ENCODE measurements around the gene SH2D7.

Gene SH2D7

DNA sequence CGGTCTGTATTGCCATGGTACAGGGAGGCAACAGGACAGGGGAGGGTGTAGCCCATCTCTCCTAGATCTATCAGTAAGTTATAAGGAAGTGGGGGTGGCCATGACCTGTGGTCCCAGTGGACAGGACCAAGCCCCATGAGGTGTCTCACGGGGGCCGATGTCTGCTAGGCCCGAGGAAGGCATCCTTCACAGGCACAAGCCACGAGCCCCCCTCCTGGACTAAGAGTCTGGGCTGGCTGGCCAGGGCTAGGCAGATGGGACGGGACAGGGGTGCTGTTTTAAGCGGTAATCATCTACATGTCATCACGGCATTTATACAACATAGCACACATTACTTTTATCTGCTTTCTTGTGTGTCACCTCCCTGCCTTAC, 12.3 kb upstream of the SH2D7 start:
- TF ChIP-seq, protein P1, sequence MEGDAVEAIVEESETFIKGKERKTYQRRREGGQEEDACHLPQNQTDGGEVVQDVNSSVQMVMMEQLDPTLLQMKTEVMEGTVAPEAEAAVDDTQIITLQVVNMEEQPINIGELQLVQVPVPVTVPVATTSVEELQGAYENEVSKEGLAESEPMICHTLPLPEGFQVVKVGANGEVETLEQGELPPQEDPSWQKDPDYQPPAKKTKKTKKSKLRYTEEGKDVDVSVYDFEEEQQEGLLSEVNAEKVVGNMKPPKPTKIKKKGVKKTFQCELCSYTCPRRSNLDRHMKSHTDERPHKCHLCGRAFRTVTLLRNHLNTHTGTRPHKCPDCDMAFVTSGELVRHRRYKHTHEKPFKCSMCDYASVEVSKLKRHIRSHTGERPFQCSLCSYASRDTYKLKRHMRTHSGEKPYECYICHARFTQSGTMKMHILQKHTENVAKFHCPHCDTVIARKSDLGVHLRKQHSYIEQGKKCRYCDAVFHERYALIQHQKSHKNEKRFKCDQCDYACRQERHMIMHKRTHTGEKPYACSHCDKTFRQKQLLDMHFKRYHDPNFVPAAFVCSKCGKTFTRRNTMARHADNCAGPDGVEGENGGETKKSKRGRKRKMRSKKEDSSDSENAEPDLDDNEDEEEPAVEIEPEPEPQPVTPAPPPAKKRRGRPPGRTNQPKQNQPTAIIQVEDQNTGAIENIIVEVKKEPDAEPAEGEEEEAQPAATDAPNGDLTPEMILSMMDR (conservative IDR thresholded peaks at IDR 0.05): no peak
- peak overlapping the region; percentile 95; the same call in 1 of the 2 replicates for H3K27ac ChIP-seq

DNA sequence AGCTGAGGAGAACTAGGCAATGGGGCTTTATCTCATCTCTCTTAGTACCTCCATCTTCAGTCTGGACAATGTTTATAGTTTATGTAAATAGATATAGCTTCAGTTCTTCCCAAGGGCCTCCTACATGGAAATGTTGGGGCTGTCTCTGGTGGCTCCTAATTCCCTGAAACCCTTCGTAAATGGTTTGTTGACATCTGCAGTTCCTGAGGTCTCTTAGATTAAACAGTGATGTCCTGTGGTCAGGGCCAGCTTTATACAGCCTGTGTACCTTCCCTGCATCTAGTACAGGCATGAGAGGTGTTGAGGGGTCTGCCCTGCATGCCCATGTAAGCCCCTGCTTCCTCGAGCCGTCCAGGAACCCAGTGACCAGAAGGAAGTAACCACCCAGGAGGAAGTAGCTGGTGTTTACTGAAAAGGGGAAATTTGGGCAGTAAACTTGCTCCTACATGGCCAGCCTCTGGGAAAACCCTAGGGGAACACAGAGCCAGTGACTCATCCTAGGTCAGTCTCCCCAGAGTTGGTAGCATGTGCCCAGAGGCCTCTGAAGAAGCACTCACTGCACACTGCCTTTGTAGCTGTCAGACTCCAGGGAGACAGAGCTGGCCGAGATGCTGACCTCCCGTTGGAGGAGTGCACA, 10.1 kb upstream of the SH2D7 start:
- H3K27ac ChIP-seq: no peak overlapping the region; the same call in 1 of the 2 replicates

DNA sequence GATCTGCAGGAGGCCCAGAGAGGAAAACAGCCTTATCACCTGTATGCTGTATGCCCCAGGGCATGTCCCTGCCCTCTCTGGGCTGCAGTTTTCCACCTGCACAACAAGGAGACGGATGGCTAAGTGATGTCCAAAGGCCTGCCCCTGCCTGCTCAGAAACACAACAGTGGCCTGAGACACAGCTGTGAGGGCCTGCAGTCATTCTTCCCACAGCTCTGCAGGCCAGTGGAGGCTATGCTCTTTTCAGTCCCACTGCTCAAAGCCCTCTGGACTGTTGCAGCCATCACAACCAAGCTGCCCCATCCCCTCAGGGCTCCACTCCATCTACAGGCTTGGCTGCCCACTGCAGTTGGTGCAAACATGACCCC, 9.6 kb upstream of the SH2D7 start:
- TF ChIP-seq, protein P1 (conservative IDR thresholded peaks at IDR 0.05): no peak

More for the DNA sequence above, 10.1 kb upstream of the SH2D7 start:
- TF ChIP-seq, protein P1 (conservative IDR thresholded peaks at IDR 0.05): no peak

DNA sequence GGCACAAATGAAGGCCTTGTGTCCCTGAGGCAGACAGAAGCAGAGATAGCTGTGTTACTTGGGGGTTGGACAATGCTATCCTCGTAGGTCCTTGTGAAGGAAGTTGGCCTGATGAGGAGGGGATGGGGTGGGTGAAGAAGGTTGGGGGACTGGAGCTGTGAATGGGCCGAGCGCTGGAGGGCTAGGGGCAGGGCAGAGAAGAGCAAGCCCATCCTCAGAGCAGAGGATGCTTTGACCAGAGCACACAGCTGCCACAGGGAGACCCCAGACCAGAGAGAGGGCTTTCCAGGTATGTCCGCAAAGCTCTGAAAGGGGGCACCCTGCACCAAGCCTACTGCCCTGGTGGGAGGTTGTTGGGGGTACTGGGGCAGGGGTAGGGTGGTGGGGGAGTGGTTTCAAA, 9.2 kb upstream of the SH2D7 start:
- no peak overlapping the region; the same call in 1 of the 2 replicates for H3K27ac ChIP-seq

More for the DNA sequence above, 9.6 kb upstream of the SH2D7 start:
- no peak overlapping the region; the same call in 1 of the 2 replicates for H3K27ac ChIP-seq

DNA sequence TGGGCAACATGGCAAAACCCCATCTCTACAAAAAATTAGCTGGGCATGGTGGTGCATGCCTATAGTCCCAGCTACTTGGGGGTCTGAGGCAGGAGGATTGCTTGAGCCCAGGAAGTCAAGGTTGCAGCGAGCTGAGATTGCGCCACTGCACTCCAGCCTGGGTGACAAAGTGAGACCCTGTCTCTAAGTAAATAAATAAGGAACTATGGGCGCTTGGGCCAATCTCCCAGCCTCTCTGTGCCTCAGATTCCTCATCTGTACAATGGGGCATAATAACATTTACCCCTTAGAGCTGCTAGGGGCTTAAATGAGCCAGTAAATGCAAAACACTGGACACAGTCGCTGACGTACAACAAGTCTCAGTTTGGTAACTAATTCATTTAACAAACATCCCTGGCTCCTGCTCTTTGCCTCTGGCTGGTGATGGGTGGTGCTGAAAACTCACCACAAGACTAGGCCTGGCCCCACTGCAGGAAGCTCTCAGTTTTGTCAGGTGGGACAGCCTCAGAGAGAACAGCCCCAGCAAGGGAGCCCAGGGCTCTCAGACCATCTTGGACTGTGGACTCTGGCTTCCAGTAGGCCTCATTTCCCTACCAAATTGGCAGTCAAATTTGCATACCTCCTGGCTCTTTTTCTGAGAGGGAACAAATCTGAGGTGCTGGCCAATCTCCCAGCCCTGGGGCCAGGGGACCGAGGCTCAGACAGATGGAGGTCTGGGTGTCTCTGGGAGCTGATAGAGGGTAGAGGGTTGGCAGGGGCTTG, 8.5 kb upstream of the SH2D7 start:
- TF ChIP-seq, protein P1 (conservative IDR thresholded peaks at IDR 0.05): no peak
- H3K27ac ChIP-seq: no peak overlapping the region; the same call in 1 of the 2 replicates

More for the DNA sequence above, 9.2 kb upstream of the SH2D7 start:
- TF ChIP-seq, protein P1 (conservative IDR thresholded peaks at IDR 0.05): no peak

DNA sequence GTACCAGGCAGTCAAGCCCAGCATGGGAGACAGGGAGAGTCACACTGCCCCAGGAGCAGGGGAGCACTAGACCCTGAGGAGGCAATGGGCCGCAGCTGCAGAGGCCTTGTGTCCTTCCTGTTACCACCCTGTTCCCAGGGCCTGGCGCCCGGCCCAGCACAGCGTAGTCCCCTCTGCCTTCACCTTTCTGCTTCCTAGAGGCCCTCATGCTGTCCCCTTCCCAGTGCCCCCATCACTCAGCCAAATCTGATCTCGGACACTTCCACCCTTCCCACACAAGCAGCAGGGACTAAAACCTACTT, 8.0 kb upstream of the SH2D7 start:
- TF ChIP-seq, protein P1 (conservative IDR thresholded peaks at IDR 0.05): no peak

DNA sequence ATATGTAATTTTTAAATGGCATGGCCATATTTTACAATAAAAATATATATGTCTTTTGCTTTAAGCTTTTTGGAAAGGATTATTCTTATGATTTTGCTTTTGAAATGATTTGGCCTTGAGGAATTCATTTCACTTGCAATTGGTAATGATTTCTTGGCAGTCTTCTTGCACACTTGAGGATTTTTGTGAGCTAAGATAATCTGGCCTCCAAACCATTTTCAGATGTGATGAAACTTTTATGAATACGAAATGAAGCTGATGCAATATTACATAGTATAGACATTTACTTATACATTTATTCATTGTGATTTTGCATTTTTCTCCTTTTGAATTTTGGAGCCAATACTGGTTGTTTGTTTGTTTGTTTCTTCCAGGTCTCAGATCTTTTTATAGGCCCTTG, 6.4 kb upstream of the SH2D7 start:
- TF ChIP-seq, protein P1 (conservative IDR thresholded peaks at IDR 0.05): no peak
- H3K27ac ChIP-seq: no peak overlapping the region

More for the DNA sequence above, 8.0 kb upstream of the SH2D7 start:
- no peak overlapping the region; the same call in 1 of the 2 replicates for H3K27ac ChIP-seq

Measured in VCaP (cell line).